Gastrocnemius medialis (tissue), 4 donors: ENCODE results near the gene NDUFB2. TPM values are rescaled to one million over a fixed set of nuclear protein-coding genes. Genes with fewer than 3 reads are reported as not detected.
"Not testable (repeated sequence)": the region's sequence is repeated elsewhere in the genome, so short reads cannot be mapped to it uniquely, and the experiment has no call there.

Source experiments
- ATAC-seq, 2 donors: fragments of 150-250 bp; one replicate each; pipeline ENCODE4 v1.9.1; 2016
- DNase-seq, 2 donors: peaks; one replicate each; pipeline ENCODE4 v3.0.0-alpha.2; 2019
- H3K27ac ChIP-seq, 4 donors: fragments of 200-600 bp; sonication (generic); 1 replicate in 1 of 4; 2 replicates in 3 of 4; pipeline ENCODE4 v1.5.1; 2016 to 2018; ENCODE audit warnings: mild to moderate bottlenecking in 2 of 4, moderate library complexity in 1 of 4
- H3K27me3 ChIP-seq, 3 donors: fragments of 200-600 bp; sonication (generic) in 2 of 3; 1 replicate in 1 of 3; 2 replicates in 2 of 3; pipeline versions ENCODE4 v1.5.1 to v1.6.0; 2016 to 2019; ENCODE audit warnings: mild to moderate bottlenecking in 1 of 3, moderate library complexity in 1 of 3
- H3K36me3 ChIP-seq, 2 donors: fragments of 200-600 bp; sonication (generic) in 1 of 2; one replicate each; pipeline ENCODE4 v1.5.1; 2017 to 2018
- H3K4me1 ChIP-seq, 2 donors: fragments of 200-600 bp; sonication (generic) in 1 of 2; one replicate each; pipeline ENCODE4 v1.5.1; 2016 to 2017; ENCODE audit warnings: mild to moderate bottlenecking in 2 of 2
- H3K4me3 ChIP-seq, 4 donors: fragments of 200-600 bp; sonication (generic) in 3 of 4; 1 replicate in 1 of 4; 2 replicates in 3 of 4; pipeline ENCODE4 v1.5.1; 2016 to 2019; ENCODE audit warnings: mild to moderate bottlenecking in 2 of 4
- H3K9me3 ChIP-seq, 3 donors: fragments of 200-600 bp; sonication (generic) in 2 of 3; 1 replicate in 1 of 3; 2 replicates in 2 of 3; pipeline ENCODE4 v1.5.1; 2016 to 2019
- POLR2A ChIP-seq, 2 donors: fragments of 450-650 bp; IDR thresholded peaks; one replicate each; pipeline ENCODE4 v1.6.1; 2017; ENCODE audit warnings: antibody characterized with exemption in 2 of 2, mild to moderate bottlenecking in 2 of 2, moderate library complexity in 2 of 2
- in situ Hi-C, 4 donors: fragments of 200-750 bp; cut with MboI; loops; one replicate each; pipeline versions ENCODE4 v1.15.0 to v1.8.0; 2017; ENCODE audit warnings: low sequenced_read_pairs in 4 of 4
- intact Hi-C: fragments of 100-400 bp; cut with DNase I; formaldehyde crosslinking; loops from one replicate; pipeline ENCODE4 v1.15.1; 2023; ENCODE audit warnings: low total_unique reads
- total RNA-seq, 4 donors: library from RNA; depleted of rRNA; stranded (reverse); fragments of >200 nt; gene quantifications; one replicate each; pipeline versions ENCODE4 v1.1.0 to v1.2.3, GENCODE V29; 2016
- TF ChIP-seq, protein P1 (sequence below), 5 experiments: fragments of 450-650 bp in 3 of 5; fragments of 200-600 bp in 2 of 5; sonication (generic) in 2 of 5; IDR thresholded peaks in 4 of 5; conservative IDR thresholded peaks in 1 of 5; 1 replicate in 4 of 5; 2 replicates in 1 of 5; pipeline ENCODE4 v1.5.1; 2016 to 2019; ENCODE audit warnings: antibody characterized with exemption in 5 of 5, mild to moderate bottlenecking in 3 of 5, moderate library complexity in 3 of 5

NDUFB2 gene
- total RNA-seq, 4 donors from 2014 or later: 449 to 793 (median 538) TPM

DNA sequence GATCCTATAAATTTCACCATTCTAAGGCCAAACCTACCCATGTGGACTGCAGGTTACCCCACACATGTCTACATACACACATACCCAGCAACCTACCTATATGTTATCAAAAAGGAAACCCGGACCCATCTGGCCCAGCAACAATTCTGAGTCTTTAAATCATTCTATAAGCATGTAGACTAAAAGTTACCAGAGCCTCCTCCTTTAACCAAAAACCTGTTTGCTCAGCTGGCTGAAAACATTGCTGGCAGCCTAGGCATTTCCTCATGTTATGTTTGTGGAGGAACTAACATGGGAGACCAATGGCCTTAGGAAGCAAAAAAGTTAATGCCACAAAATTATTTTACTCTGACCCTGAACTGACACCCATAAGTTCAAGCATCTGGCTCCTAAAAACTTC is 29.0 kb upstream of the NDUFB2 start:
- DNase-seq (no peak), ATAC-seq (no peak)
- H3K4me3 ChIP-seq: no peak overlapping the region
- no peaks in the 10 kb centered on the region for H3K27me3 ChIP-seq
- intact Hi-C loops (no loop called here), in situ Hi-C loops (no loop called here)
- H3K36me3 ChIP-seq: no peaks in the 10 kb centered on the region
- TF ChIP-seq POLR2A (IDR thresholded peaks at IDR 0.05): no peak
- TF ChIP-seq, protein P1, sequence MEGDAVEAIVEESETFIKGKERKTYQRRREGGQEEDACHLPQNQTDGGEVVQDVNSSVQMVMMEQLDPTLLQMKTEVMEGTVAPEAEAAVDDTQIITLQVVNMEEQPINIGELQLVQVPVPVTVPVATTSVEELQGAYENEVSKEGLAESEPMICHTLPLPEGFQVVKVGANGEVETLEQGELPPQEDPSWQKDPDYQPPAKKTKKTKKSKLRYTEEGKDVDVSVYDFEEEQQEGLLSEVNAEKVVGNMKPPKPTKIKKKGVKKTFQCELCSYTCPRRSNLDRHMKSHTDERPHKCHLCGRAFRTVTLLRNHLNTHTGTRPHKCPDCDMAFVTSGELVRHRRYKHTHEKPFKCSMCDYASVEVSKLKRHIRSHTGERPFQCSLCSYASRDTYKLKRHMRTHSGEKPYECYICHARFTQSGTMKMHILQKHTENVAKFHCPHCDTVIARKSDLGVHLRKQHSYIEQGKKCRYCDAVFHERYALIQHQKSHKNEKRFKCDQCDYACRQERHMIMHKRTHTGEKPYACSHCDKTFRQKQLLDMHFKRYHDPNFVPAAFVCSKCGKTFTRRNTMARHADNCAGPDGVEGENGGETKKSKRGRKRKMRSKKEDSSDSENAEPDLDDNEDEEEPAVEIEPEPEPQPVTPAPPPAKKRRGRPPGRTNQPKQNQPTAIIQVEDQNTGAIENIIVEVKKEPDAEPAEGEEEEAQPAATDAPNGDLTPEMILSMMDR (IDR thresholded peaks at IDR 0.05 in 4 of 5, conservative IDR thresholded peaks at IDR 0.05 in 1 of 5): no peak
- H3K27ac ChIP-seq: no peak overlapping the region
- H3K4me1 ChIP-seq: peaks cover 0 to 6% of the 10 kb centered on the region in 2 donors
- no peaks in the 10 kb centered on the region for H3K9me3 ChIP-seq

DNA sequence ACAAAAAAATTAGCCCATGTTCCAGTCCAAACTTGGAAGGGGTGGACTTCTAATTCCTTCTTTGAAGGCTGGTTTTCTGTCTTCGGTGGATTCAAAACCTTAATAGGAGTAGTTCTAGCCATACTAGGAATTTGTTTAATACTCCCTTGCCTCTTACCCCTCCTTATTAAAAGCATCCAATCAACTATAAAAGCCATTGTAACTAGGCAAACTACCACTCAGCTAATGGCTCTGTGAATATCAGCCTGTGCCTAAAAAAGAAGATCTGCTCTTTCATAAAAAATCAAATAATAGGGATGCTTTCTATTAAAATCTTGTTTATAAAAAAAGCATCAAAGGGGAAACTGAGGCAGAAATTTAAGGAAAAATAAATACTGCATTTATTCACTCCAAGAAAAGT is 27.9 kb upstream of the NDUFB2 start:
- no peak for ATAC-seq
- DNase-seq: no peak
- H3K4me3 ChIP-seq: no peak overlapping the region
- H3K9me3 ChIP-seq: no peaks in the 10 kb centered on the region
- H3K4me1 ChIP-seq: peaks cover 2 to 11% of the 10 kb centered on the region in 2 donors
- H3K27me3 ChIP-seq: no peaks in the 10 kb centered on the region
- H3K36me3 ChIP-seq: no peaks in the 10 kb centered on the region
- intact Hi-C loops: no loop called here
- in situ Hi-C loops: no loop called here
- TF ChIP-seq POLR2A (IDR thresholded peaks at IDR 0.05): no peak
- TF ChIP-seq, protein P1 (IDR thresholded peaks at IDR 0.05 in 4 of 5, conservative IDR thresholded peaks at IDR 0.05 in 1 of 5): no peak
- H3K27ac ChIP-seq: no peak overlapping the region

DNA sequence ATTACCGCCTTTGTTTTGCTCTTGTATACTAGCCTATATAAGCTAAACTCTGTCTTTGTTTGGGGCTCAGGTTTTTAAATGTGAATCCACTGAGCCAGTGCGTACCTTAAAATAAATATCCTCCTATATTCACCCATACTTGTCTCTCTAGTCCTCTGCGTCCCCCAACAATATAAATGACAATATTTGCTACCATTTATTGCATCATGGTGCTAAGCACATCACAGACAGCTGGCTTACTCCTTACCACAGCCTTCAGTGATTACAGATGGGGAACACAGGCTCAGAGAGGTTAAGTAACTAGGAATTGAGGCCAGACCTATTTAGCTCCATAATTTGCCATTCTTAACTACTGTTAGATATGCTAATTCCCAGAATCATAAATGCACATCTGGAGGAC is 27.2 kb upstream of the NDUFB2 start:
- no peak for ATAC-seq
- H3K36me3 ChIP-seq: no peaks in the 10 kb centered on the region
- in situ Hi-C loops (no loop called here), intact Hi-C loops (no loop called here)
- no peaks in the 10 kb centered on the region for H3K9me3 ChIP-seq
- DNase-seq: no peak
- no peaks in the 10 kb centered on the region for H3K27me3 ChIP-seq
- no peak overlapping the region for H3K27ac ChIP-seq
- no peak overlapping the region for H3K4me3 ChIP-seq
- peaks cover 8 to 15% of the 10 kb centered on the region in 2 donors for H3K4me1 ChIP-seq
- no peak for TF ChIP-seq POLR2A (IDR thresholded peaks at IDR 0.05)
- TF ChIP-seq, protein P1 (IDR thresholded peaks at IDR 0.05 in 4 of 5, conservative IDR thresholded peaks at IDR 0.05 in 1 of 5): no peak

DNA sequence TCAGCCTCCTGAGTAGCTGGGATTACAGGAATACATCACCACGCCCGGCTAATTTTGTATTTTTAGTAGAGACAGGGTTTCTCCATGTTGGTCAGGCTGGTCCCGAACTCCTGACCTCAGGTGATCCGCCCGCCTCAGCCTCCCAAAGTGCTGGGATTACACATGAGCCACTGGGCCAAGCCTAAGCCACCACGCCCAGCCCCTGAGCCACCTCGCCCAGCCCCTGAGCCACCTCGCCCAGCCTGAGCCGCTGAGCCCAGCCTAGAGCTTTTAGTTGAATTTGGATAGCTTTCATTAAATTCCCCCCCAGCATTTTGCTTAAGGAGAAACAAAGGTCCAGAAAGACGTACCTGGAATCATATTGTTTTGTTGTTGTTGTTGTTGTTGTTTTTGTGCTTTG is 26.6 kb upstream of the NDUFB2 start:
- H3K27ac ChIP-seq, H3K9me3 ChIP-seq, in situ Hi-C loops, H3K4me3 ChIP-seq, DNase-seq, H3K36me3 ChIP-seq, H3K27me3 ChIP-seq, ATAC-seq: not testable (repeated sequence)
- intact Hi-C loops: loop anchor here (5.0 to 10.0 kb wide), 2 partner anchors 257 to 865 kb away; no protein-coding TSS in a partner anchor
- peaks cover 13 to 17% of the 10 kb centered on the region in 2 donors for H3K4me1 ChIP-seq

DNA sequence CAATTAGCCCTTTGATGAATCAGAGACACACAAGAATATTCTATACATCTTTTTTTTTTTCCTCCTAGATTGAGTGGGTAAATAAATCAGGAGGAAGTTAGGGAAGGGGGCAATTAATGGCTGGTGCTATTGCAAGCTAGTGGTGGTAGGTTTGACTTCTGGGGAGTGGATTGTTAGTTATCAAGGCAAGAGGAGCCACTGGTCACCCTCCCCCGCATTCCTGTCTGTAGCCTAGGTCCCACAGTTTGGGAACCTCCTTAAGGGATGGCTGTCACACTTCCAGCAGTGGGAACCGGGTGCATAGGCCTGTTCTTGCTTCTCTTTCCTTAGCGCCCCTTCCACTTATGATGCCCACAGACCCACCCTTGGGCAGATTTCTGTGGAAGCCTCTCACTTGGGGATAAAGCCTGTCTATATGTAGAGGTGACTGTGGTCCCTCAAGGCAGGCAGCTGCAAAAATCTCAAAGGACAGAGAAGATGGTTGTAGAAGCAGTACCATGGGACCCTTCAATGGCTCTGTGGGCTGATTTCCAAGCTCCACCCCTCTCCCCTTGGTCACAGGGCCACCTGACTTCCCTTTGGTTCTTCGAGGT is 26.1 kb upstream of the NDUFB2 start:
- H3K4me3 ChIP-seq: no peak overlapping the region
- H3K9me3 ChIP-seq: no peaks in the 10 kb centered on the region
- intact Hi-C loops (loop anchor here (5.0 to 10.0 kb wide), 2 partner anchors 257 to 864 kb away; no protein-coding TSS in a partner anchor), in situ Hi-C loops (no loop called here)
- no peak for ATAC-seq
- no peaks in the 10 kb centered on the region for H3K36me3 ChIP-seq
- DNase-seq: no peak
- no peaks in the 10 kb centered on the region for H3K27me3 ChIP-seq
- TF ChIP-seq POLR2A (IDR thresholded peaks at IDR 0.05): no peak
- TF ChIP-seq, protein P1 (IDR thresholded peaks at IDR 0.05 in 4 of 5, conservative IDR thresholded peaks at IDR 0.05 in 1 of 5): no peak
- peaks cover 16 to 22% of the 10 kb centered on the region in 2 donors for H3K4me1 ChIP-seq
- H3K27ac ChIP-seq: no peak overlapping the region
